Thoracic aorta endothelial cell (primary cell): Measurements from ENCODE around the gene RIMS4. TPM values are rescaled to one million over a fixed set of nuclear protein-coding genes. Genes with fewer than 3 reads are reported as not detected.

ENCODE experiments used
- total RNA-seq: library from RNA; depleted of rRNA; stranded (reverse); fragments of >200 nt; gene quantifications from 2 replicates; pipeline ENCODE4 v1.2.3, GENCODE V29; 2012

RIMS4 gene
- not detected in 2 replicates for total RNA-seq

GRCh38 chr20:44810391-44811149 lies at the start of gene RIMS4:
TSS of gene RIMS4 (minus strand) at chr20:44810546. CDS start at chr20:44810271, 275 bp downstream.

GRCh38 chr20:44745598-44746366 lies 64.6 kb downstream of the RIMS4 start, which contains the start of gene KCNK15:
TSS of gene KCNK15 (plus strand) at chr20:44745865. CDS start at chr20:44745911, 46 bp downstream.

GRCh38 chr20:44714701-44715498 lies 95.4 kb downstream of the RIMS4 start, which contains the start of gene CCN5:
TSS of gene CCN5 (plus strand) at chr20:44715369. CDS start at chr20:44715391, 22 bp downstream.

Other genes starting within 250 kb of the RIMS4 start
- gene PKIG, start 228.0 kb downstream of the RIMS4 start, total RNA-seq: 205 and 244 TPM in 2 replicates
- 14.1 and 14.5 TPM in 2 replicates for gene ADA, start 158.8 kb downstream of the RIMS4 start, total RNA-seq
- 0.13 TPM in 1 of 2 replicates, not detected in the other for gene CCN5, start 95.2 kb downstream of the RIMS4 start, total RNA-seq
- 0.07 TPM in 1 of 2 replicates, not detected in the other for gene KCNK15, start 64.7 kb downstream of the RIMS4 start, total RNA-seq
- 223 and 244 TPM in 2 replicates for gene YWHAB, start 75.2 kb upstream of the RIMS4 start, total RNA-seq
- 3.9 and 4.5 TPM in 2 replicates for gene PABPC1L, start 99.5 kb upstream of the RIMS4 start, total RNA-seq
- gene TOMM34, start 149.9 kb upstream of the RIMS4 start, total RNA-seq: 35.8 and 48.3 TPM in 2 replicates
- gene STK4, start 156.0 kb upstream of the RIMS4 start, total RNA-seq: 37.5 and 48.5 TPM in 2 replicates